PC-3 (cell line): ENCODE measurements around the gene GLIPR1. TPM values are rescaled to one million over a fixed set of nuclear protein-coding genes. Genes with fewer than 3 reads are reported as not detected.
"Not testable (repeated sequence)": the region's sequence is repeated elsewhere in the genome, so short reads cannot be mapped to it uniquely, and the experiment has no call there.

Experiments used
- ATAC-seq: fragments of 200-7000 bp; cut with Tn5 transposase; 2 replicates; pipeline ENCODE4 v1.9.1; 2020; ENCODE audit warnings: mild to moderate bottlenecking, moderate library complexity
- BruUV-seq: library from RNA; stranded (reverse); fragments of 400-500 nt; replicated peaks from 2 replicates; lab custom pipeline; 2021; lab: Mats Ljungman, UMichigan
- CTCF ChIA-PET: fragments of 300-600 bp; sonication (Branson Sonifier 250); formaldehyde crosslinking; loops from one replicate; lab custom pipeline; 2022; ENCODE audit warnings: antibody characterized with exemption; lab: Charles Lee
- POLR2A ChIA-PET: fragments of 300-600 bp; sonication (Branson Sonifier 250); formaldehyde crosslinking; loops from one replicate; lab custom pipeline; 2022; ENCODE audit warnings: antibody characterized with exemption; ENCODE audit not compliant: unreplicated experiment; lab: Charles Lee
- DNase-seq: peaks from one replicate; pipeline ENCODE4 v3.0.0-alpha.2; 2015
- H2AFZ ChIP-seq: fragments of 300-600 bp; sonication (generic); 2 replicates; pipeline ENCODE4 v1.6.0; 2016; ENCODE audit warnings: antibody characterized with exemption, low read length
- H3F3A ChIP-seq: fragments of 300-600 bp; sonication (generic); one replicate; pipeline ENCODE4 v1.6.0; 2017; ENCODE audit warnings: antibody characterized with exemption, low read length, control low read depth, mild to moderate bottlenecking; ENCODE audit not compliant: unreplicated experiment
- H3K27ac ChIP-seq: fragments of 300-600 bp; sonication (generic); 2 replicates; pipeline ENCODE4 v1.5.1; 2016; ENCODE audit warnings: mild to moderate bottlenecking, low read length
- H3K27me3 ChIP-seq: fragments of 300-600 bp; sonication (generic); 2 replicates; pipeline ENCODE4 v1.6.1; 2016; ENCODE audit warnings: low read length, mixed read lengths
- H3K36me3 ChIP-seq: fragments of 300-600 bp; sonication (generic); 2 replicates; pipeline ENCODE4 v1.6.1; 2016; ENCODE audit warnings: low read depth, mixed run types, low read length, mixed read lengths
- H3K4me1 ChIP-seq: fragments of 300-600 bp; sonication (generic); 2 replicates; pipeline ENCODE4 v1.5.1; 2016; ENCODE audit warnings: low read length; ENCODE audit not compliant: insufficient read depth
- H3K4me2 ChIP-seq: fragments of 300-600 bp; sonication (generic); 2 replicates; pipeline ENCODE4 v1.6.0; 2016; ENCODE audit warnings: low read length
- H3K4me3 ChIP-seq: fragments of 300-600 bp; sonication (generic); 2 replicates; pipeline ENCODE4 v1.5.1; 2016; ENCODE audit warnings: mild to moderate bottlenecking, low read length, mixed read lengths
- H3K79me2 ChIP-seq: fragments of 300-600 bp; sonication (generic); 2 replicates; pipeline ENCODE4 v1.6.1; 2017; ENCODE audit warnings: low read length, mixed read lengths
- H3K9ac ChIP-seq: fragments of 300-600 bp; sonication (generic); 2 replicates; pipeline ENCODE4 v1.6.0; 2016; ENCODE audit warnings: mild to moderate bottlenecking, low read length
- H3K9me2 ChIP-seq: fragments of 300-600 bp; sonication (generic); replicated peaks from 2 replicates; pipeline ENCODE4 v1.6.1; 2016; ENCODE audit warnings: mixed run types, low read length, mixed read lengths
- H3K9me3 ChIP-seq: fragments of 300-600 bp; sonication (generic); 2 replicates; pipeline ENCODE4 v1.6.1; 2016; ENCODE audit warnings: low read length, mixed read lengths
- H4K20me1 ChIP-seq: fragments of 300-600 bp; sonication (generic); 2 replicates; pipeline ENCODE4 v1.6.1; 2016; ENCODE audit warnings: low read length, mixed read lengths
- CTCF ChIP-seq: fragments of 300-600 bp; sonication (generic); conservative IDR thresholded peaks from 2 replicates; pipeline ENCODE4 v1.5.1; 2017; ENCODE audit warnings: antibody characterized with exemption, low read depth, mild to moderate bottlenecking, low read length
- EZH2 ChIP-seq: fragments of 300-600 bp; sonication (generic); IDR thresholded peaks from one replicate; pipeline ENCODE4 v1.6.1; 2017; ENCODE audit warnings: antibody characterized with exemption, mild to moderate bottlenecking, low read length; ENCODE audit not compliant: unreplicated experiment
- EZH2phosphoT487 ChIP-seq: fragments of 300-600 bp; sonication (generic); IDR thresholded peaks from 2 replicates; pipeline ENCODE4 v1.6.1; 2018; ENCODE audit warnings: mild to moderate bottlenecking, antibody characterized with exemption, low read length, borderline replicate concordance
- intact Hi-C: fragments of 100-400 bp; cut with micrococcal nuclease; formaldehyde crosslinking; loops from 2 replicates; pipeline ENCODE4 v1.9.0; 2023
- total RNA-seq: library from RNA; depleted of rRNA; stranded (reverse); fragments of >200 nt; gene quantifications from 2 replicates; pipeline ENCODE4 v1.2.3, GENCODE V29; 2014

Gene GLIPR1
- total RNA-seq, 1 experiment from 2014 or later = 22.2 TPM

GRCh38 chr12:75511116-75512048 lies 30.8 kb downstream of the GLIPR1 start, which contains the start of gene KRR1:
KRR1 (minus strand) TSS chr12:75511609; CDS start chr12:75511597, 12 bp downstream.
- ChIA-PET POLR2A (interaction anchor here (0.6 to 1.1 kb wide), 2 partner anchors 31 to 1252 kb away, joined by 3 to 5 read pairs; partner anchors contain the start of gene GLIPR1), CTCF (interaction anchor here (0.6 to 0.9 kb wide), 2 partner anchors 27 to 520 kb away, joined by 3 to 4 read pairs; partner anchors contain the start of gene PHLDA1)
- H3K9ac ChIP-seq = peak within 1 kb of the TSS; percentile 86
- H3K36me3 ChIP-seq = peaks cover 17% of the 10 kb centered on the region; the same call in 1 of the 2 replicates
- no peaks in the 10 kb centered on the region for H3K9me3 ChIP-seq
- no peaks in the 10 kb centered on the region for H3K9me2 ChIP-seq
- ATAC-seq = peak; percentile 97
- peaks cover 16% of the 10 kb centered on the region; the same call in 1 of the 2 replicates for H3K4me1 ChIP-seq
- intact Hi-C loops = loop anchor here (5.0 kb wide), 1 partner anchor 836 kb away; the partner anchor contains the start of gene BBS10
- 0 out of 2 replicates have a peak within 1 kb of the TSS, but pooled peaks have one; percentile 16 for H3K27ac ChIP-seq
- peak; percentile 98 for DNase-seq
- no peaks in the 10 kb centered on the region for H3F3A ChIP-seq
- H3K4me3 ChIP-seq = peak within 1 kb of the TSS; percentile 87
- H4K20me1 ChIP-seq = peaks cover 21% of the 10 kb centered on the region
- no peaks in the 10 kb centered on the region for H3K27me3 ChIP-seq
- H2AFZ ChIP-seq = peak within 1 kb of the TSS; percentile 93
- TF ChIP-seq EZH2phosphoT487 (no peak), EZH2 (no peak), CTCF (no peak)
- TSS peak; percentile 81 for BruUV-seq
- peaks cover 48% of the 10 kb centered on the region for H3K79me2 ChIP-seq
- H3K4me2 ChIP-seq = peak within 1 kb of the TSS; percentile 92

GRCh38 chr12:75521224-75521623 lies 40.7 kb downstream of the GLIPR1 start:
- H3K9me3 ChIP-seq, H3F3A ChIP-seq, ATAC-seq, H3K4me3 ChIP-seq, H3K79me2 ChIP-seq, H3K4me1 ChIP-seq, POLR2A ChIA-PET, H3K27me3 ChIP-seq, BruUV-seq, H4K20me1 ChIP-seq, H3K9me2 ChIP-seq, H3K36me3 ChIP-seq, CTCF ChIA-PET, H2AFZ ChIP-seq, H3K9ac ChIP-seq, H3K27ac ChIP-seq, H3K4me2 ChIP-seq, DNase-seq: not testable (repeated sequence)
- intact Hi-C loops = loop anchor here (10.0 kb wide), 1 partner anchor 434 kb away; no protein-coding TSS in a partner anchor

- H4K20me1 ChIP-seq, H3K9me2 ChIP-seq, H3K4me1 ChIP-seq, H3K4me3 ChIP-seq, DNase-seq, H3F3A ChIP-seq, H3K36me3 ChIP-seq, H2AFZ ChIP-seq, H3K9me3 ChIP-seq, ATAC-seq, H3K27me3 ChIP-seq, H3K27ac ChIP-seq, BruUV-seq, POLR2A ChIA-PET, CTCF ChIA-PET, H3K9ac ChIP-seq, H3K4me2 ChIP-seq, H3K79me2 ChIP-seq: not testable (repeated sequence)
- intact Hi-C loops = loop anchor here (10.0 kb wide), 1 partner anchor 433 kb away; no protein-coding TSS in a partner anchor
Measured at GRCh38 chr12:75522124-75522523, 41.6 kb downstream of the GLIPR1 start.
